H1 (cell line): ENCODE data around the gene DUOX1. TPM values are rescaled to one million over a fixed set of nuclear protein-coding genes. Genes with fewer than 3 reads are reported as not detected.

Experiments used
- CTCF ChIA-PET: fragments of 300-600 bp; sonication (Branson Sonifier 250); formaldehyde crosslinking; loops from one replicate; lab custom pipeline; 2021; ENCODE audit not compliant: partially characterized antibody; lab: Charles Lee
- POLR2A ChIA-PET: fragments of 300-600 bp; sonication (Branson Sonifier 250); formaldehyde crosslinking; loops from one replicate; lab custom pipeline; 2021; ENCODE audit warnings: inconsistent platforms; ENCODE audit not compliant: partially characterized antibody; lab: Charles Lee
- DNase-seq, 2 experiments: peaks; one replicate each; pipeline versions ENCODE4 v3.0.0 to v3.0.0-alpha.2; 2010 to 2022; ENCODE audit warnings: low spot score in 2 of 2, low read depth in 1 of 2, mixed read lengths in 1 of 2
- FAIRE-seq: peaks from 2 replicates; lab custom pipeline; 2011; peaks lifted over from hg19 to GRCh38; lab: Jason Lieb, UNC
- H2AFZ ChIP-seq: 2 replicates; pipeline ENCODE4 v1.8.1; 2012; ENCODE audit warnings: low read length, inconsistent platforms
- H2AK5ac ChIP-seq: 2 replicates; pipeline ENCODE4 v1.6.1; 2013; ENCODE audit warnings: low read depth, low read length
- H2BK120ac ChIP-seq: replicated peaks from 2 replicates; pipeline ENCODE3; 2013; ENCODE audit warnings: low read depth, low read length, inconsistent platforms
- H2BK12ac ChIP-seq: 2 replicates; pipeline ENCODE4 v1.6.1; 2013; ENCODE audit warnings: low read depth, low read length
- H2BK15ac ChIP-seq: 2 replicates; pipeline ENCODE4 v1.6.1; 2013; ENCODE audit warnings: low read length
- H2BK20ac ChIP-seq: 2 replicates; pipeline ENCODE4 v1.6.1; 2013; ENCODE audit warnings: low read length
- H2BK5ac ChIP-seq: 2 replicates; pipeline ENCODE4 v1.6.1; 2013; ENCODE audit warnings: low read depth, low read length
- H3K14ac ChIP-seq: 2 replicates; pipeline ENCODE4 v1.6.1; 2013; ENCODE audit warnings: inconsistent platforms; ENCODE audit not compliant: insufficient read length
- H3K18ac ChIP-seq: 2 replicates; pipeline ENCODE4 v1.6.1; 2013; ENCODE audit warnings: low read length; ENCODE audit errors: extremely low read depth
- H3K23ac ChIP-seq: 2 replicates; pipeline ENCODE4 v1.6.1; 2013; ENCODE audit warnings: inconsistent platforms; ENCODE audit not compliant: insufficient read length
- H3K23me2 ChIP-seq: 2 replicates; pipeline ENCODE4 v1.6.1; 2013; ENCODE audit warnings: low read depth, low read length
- H3K27ac ChIP-seq: 2 replicates; pipeline ENCODE4 v1.6.1; 2011; ENCODE audit warnings: low read depth, low read length, inconsistent platforms
- H3K27me3 ChIP-seq, 4 experiments: replicated peaks in 1 of 4; 1 replicate in 1 of 4; 2 replicates in 3 of 4; pipeline versions ENCODE4 v1.6.1 to v1.8.1; 2011 to 2013; ENCODE audit warnings: low read length in 3 of 4, mild to moderate bottlenecking in 3 of 4, inconsistent platforms in 2 of 4, mixed read lengths in 2 of 4, moderate library complexity in 1 of 4; ENCODE audit not compliant: control insufficient read depth in 3 of 4, insufficient read depth in 3 of 4; ENCODE audit errors: extremely low read depth in 1 of 4
- H3K36me3 ChIP-seq, 4 experiments: 2 replicates each; pipeline versions ENCODE4 v1.6.1 to v1.8.1; 2011 to 2013; ENCODE audit warnings: mild to moderate bottlenecking in 4 of 4, low read length in 3 of 4, moderate library complexity in 2 of 4, control low read depth in 1 of 4, inconsistent platforms in 1 of 4; ENCODE audit not compliant: insufficient read depth in 4 of 4, control insufficient read depth in 2 of 4
- H3K4ac ChIP-seq: replicated peaks from 2 replicates; pipeline ENCODE3; 2013; ENCODE audit warnings: low read length, low read depth, mixed read lengths, inconsistent platforms; ENCODE audit not compliant: insufficient read length
- H3K4me1 ChIP-seq, 4 experiments: replicated peaks in 1 of 4; 1 replicate in 1 of 4; 2 replicates in 3 of 4; pipeline versions ENCODE4 v1.6.1 to v1.8.1; 2011 to 2013; ENCODE audit warnings: low read length in 3 of 4, inconsistent platforms in 2 of 4, mixed read lengths in 1 of 4; ENCODE audit not compliant: insufficient read depth in 4 of 4, control insufficient read depth in 3 of 4
- H3K4me2 ChIP-seq, 2 experiments: 2 replicates each; pipeline versions ENCODE4 v1.6.1 to v1.8.1; 2011 to 2013; ENCODE audit warnings: low read depth in 2 of 2, low read length in 2 of 2, control low read depth in 1 of 2, inconsistent platforms in 1 of 2, mild to moderate bottlenecking in 1 of 2; ENCODE audit not compliant: insufficient read depth in 1 of 2
- H3K4me3 ChIP-seq, 4 experiments: fragments of 200-600, 300-600 bp in 1 of 4; sonication (generic), shearing (Covaris generic), sonication (Bioruptor Twin) in 1 of 4; 2 replicates each; pipeline versions ENCODE4 v1.5.1 to v1.8.1; 2011 to 2016; ENCODE audit warnings: low read length in 4 of 4, low read depth in 3 of 4, control low read depth in 2 of 4, inconsistent platforms in 2 of 4, mild to moderate bottlenecking in 2 of 4, mixed read lengths in 1 of 4, moderate library complexity in 1 of 4; ENCODE audit not compliant: insufficient read depth in 2 of 4; ENCODE audit errors: extremely low read depth in 1 of 4
- H3K56ac ChIP-seq: replicated peaks from 2 replicates; pipeline ENCODE3; 2013; ENCODE audit warnings: low read depth, mild to moderate bottlenecking, mixed read lengths, low read length, inconsistent platforms; ENCODE audit not compliant: insufficient read length
- H3K79me1 ChIP-seq: 2 replicates; pipeline ENCODE4 v1.6.1; 2013; ENCODE audit warnings: low read depth, low read length, control low read depth
- H3K79me2 ChIP-seq, 2 experiments: 2 replicates each; pipeline versions ENCODE4 v1.6.1 to v1.8.1; 2012 to 2013; ENCODE audit warnings: low read length in 2 of 2, mild to moderate bottlenecking in 2 of 2, inconsistent platforms in 1 of 2; ENCODE audit not compliant: insufficient read depth in 2 of 2, control insufficient read depth in 1 of 2
- H3K9ac ChIP-seq, 4 experiments: replicated peaks in 1 of 4; 1 replicate in 1 of 4; 2 replicates in 3 of 4; pipeline versions ENCODE4 v1.6.1 to v1.8.1; 2011 to 2013; ENCODE audit warnings: low read depth in 3 of 4, low read length in 3 of 4, control low read depth in 2 of 4, mild to moderate bottlenecking in 2 of 4, moderate library complexity in 2 of 4, inconsistent platforms in 1 of 4; ENCODE audit errors: extremely low read depth in 1 of 4
- H3K9me3 ChIP-seq, 2 experiments: 2 replicates each; pipeline versions ENCODE4 v1.6.1 to v1.8.1; 2012 to 2013; ENCODE audit warnings: mild to moderate bottlenecking in 2 of 2, moderate library complexity in 2 of 2, control low read depth in 1 of 2, inconsistent platforms in 1 of 2, low read depth in 1 of 2, low read length in 1 of 2, mixed read lengths in 1 of 2; ENCODE audit not compliant: insufficient read depth in 2 of 2
- H4K20me1 ChIP-seq, 2 experiments: replicated peaks in 1 of 2; 2 replicates each; pipeline versions ENCODE3 to v1.8.1; 2011 to 2013; ENCODE audit warnings: inconsistent platforms in 2 of 2, low read length in 2 of 2, mild to moderate bottlenecking in 1 of 2; ENCODE audit not compliant: insufficient read depth in 2 of 2, control insufficient read depth in 1 of 2
- H4K5ac ChIP-seq: 2 replicates; pipeline ENCODE4 v1.6.1; 2013; ENCODE audit warnings: low read length, low read depth, mixed read lengths, inconsistent platforms; ENCODE audit not compliant: insufficient read length
- H4K8ac ChIP-seq: 2 replicates; pipeline ENCODE4 v1.8.0; 2013; ENCODE audit warnings: mild to moderate bottlenecking, moderate library complexity, low read length, inconsistent platforms; ENCODE audit not compliant: insufficient read depth; ENCODE audit errors: extremely low read depth
- H4K91ac ChIP-seq: replicated peaks from 2 replicates; pipeline ENCODE3; 2013; ENCODE audit warnings: low read length, mixed read lengths, inconsistent platforms; ENCODE audit not compliant: insufficient read length
- BACH1 ChIP-seq: IDR thresholded peaks from 2 replicates; pipeline ENCODE4 v1.6.1; 2012; ENCODE audit warnings: low read length, improper control_type of control experiment
- CBX5 ChIP-seq: fragments of 300-800, 300-1000 bp; sonication (generic); IDR thresholded peaks from 2 replicates; pipeline ENCODE4 v1.7.1; 2016; ENCODE audit warnings: antibody characterized with exemption, low read length, low read depth
- CHD2 ChIP-seq: IDR thresholded peaks from 2 replicates; pipeline ENCODE4 v1.6.1; 2012; ENCODE audit warnings: low read length, improper control_type of control experiment
- EP300 ChIP-seq, 2 experiments: IDR thresholded peaks; 1 replicate in 1 of 2; 2 replicates in 1 of 2; pipeline ENCODE4 v1.6.1; 2011 to 2012; ENCODE audit warnings: low read depth in 2 of 2, low read length in 2 of 2, mild to moderate bottlenecking in 2 of 2, borderline replicate concordance in 1 of 2, inconsistent platforms in 1 of 2, moderate library complexity in 1 of 2
- EZH2 ChIP-seq: fragments of 200-600 bp; sonication (generic); IDR thresholded peaks from 2 replicates; pipeline ENCODE4 v1.7.1; 2012; ENCODE audit warnings: low read depth, mild to moderate bottlenecking, moderate library complexity, low read length, inconsistent platforms; ENCODE audit not compliant: severe bottlenecking
- NANOG ChIP-seq: IDR thresholded peaks from 2 replicates; pipeline ENCODE4 v1.6.1; 2011; ENCODE audit warnings: low read length, low read depth, mild to moderate bottlenecking, inconsistent platforms; ENCODE audit not compliant: insufficient read depth, poor library complexity, severe bottlenecking
- POLR2A ChIP-seq, 2 experiments: IDR thresholded peaks; 1 replicate in 1 of 2; 2 replicates in 1 of 2; pipeline ENCODE4 v1.6.1; 2011; ENCODE audit warnings: low read depth in 2 of 2, low read length in 2 of 2, mild to moderate bottlenecking in 2 of 2; ENCODE audit errors: control extremely low read depth in 1 of 2
- RBBP5 ChIP-seq: IDR thresholded peaks from 2 replicates; pipeline ENCODE4 v1.7.1; 2012; ENCODE audit warnings: low read depth, mild to moderate bottlenecking, inconsistent platforms, low read length, moderate library complexity, borderline replicate concordance
- RNF2 ChIP-seq: fragments of 200-900, 300-1000 bp; sonication (generic); IDR thresholded peaks from 2 replicates; pipeline ENCODE4 v1.7.1; 2016; ENCODE audit warnings: borderline replicate concordance, low read depth, mild to moderate bottlenecking, antibody characterized with exemption, low read length; ENCODE audit not compliant: poor library complexity, severe bottlenecking; ENCODE audit errors: missing control alignments
- SIN3A ChIP-seq, 2 experiments: IDR thresholded peaks in 1 of 2; conservative IDR thresholded peaks in 1 of 2; 2 replicates each; pipeline ENCODE4 v1.6.1; 2011 to 2012; ENCODE audit warnings: low read length in 2 of 2, improper control_type of control experiment in 1 of 2, low read depth in 1 of 2, mild to moderate bottlenecking in 1 of 2
- YY1 ChIP-seq: IDR thresholded peaks from 2 replicates; pipeline ENCODE4 v1.6.1; 2011; ENCODE audit warnings: low read depth, mild to moderate bottlenecking, low read length
- WGBS, 2 experiments: shearing (Covaris generic) in 1 of 2; methylation state at CpG; one replicate each; pipeline versions ENCODE4 v1.1.6 to v1.1.7; 2013 to 2015; ENCODE audit warnings: low lambda C conversion rate in 2 of 2, mixed read lengths in 2 of 2, inconsistent platforms in 1 of 2, low coverage in 1 of 2, missing lambda C conversion rate in 1 of 2; ENCODE audit not compliant: insufficient replicate concordance in 2 of 2, insufficient coverage in 1 of 2, insufficient read length in 1 of 2; ENCODE audit errors: extremely low coverage in 1 of 2, missing lambda C conversion rate in 1 of 2; 5-methylcytosine and 5-hydroxymethylcytosine counted together
- polyA plus RNA-seq, 7 experiments: library from polyadenylated mRNA; depleted of rRNA in 3 of 7; stranded (reverse) in 5 of 7; unstranded in 2 of 7; fragments of >200 nt in 5 of 7; fragments of 200-250 nt in 2 of 7; gene quantifications; 1 replicate in 5 of 7; 2 replicates in 1 of 7; 4 replicates in 1 of 7; pipeline versions ENCODE4 v1.2.1 to v1.2.3, GENCODE V29; 2011 to 2013; ENCODE audit warnings: missing spikeins in 2 of 7, mixed read lengths in 2 of 7
- total RNA-seq: library from RNA; stranded (reverse); fragmentation: NEBNext Ultra II Directional; extraction: Animal tissue kit (Norgen Biotek cat#: 25700); gene quantifications from 2 replicates; pipeline ENCODE4 v1.2.1, GENCODE V29; 2021

DUOX1 gene
- total and polyA plus RNA-seq, 2 of the 8 experiments (the other 6 are each of a cell fraction or from before 2014, with no cell fraction given): 0.84 to 1.4 TPM

- Histone ChIP-seq H2BK120ac (no peak overlapping the region), H3K9me3 (no peaks in the 10 kb centered on the region), H4K8ac (no peak overlapping the region), H3K79me2 (no peaks in the 10 kb centered on the region), H2AK5ac (no peak overlapping the region), H3K27ac (no peak overlapping the region), H3K4me3 (no peak overlapping the region), H2BK5ac (no peak overlapping the region), H4K91ac (no peak overlapping the region), H3K23me2 (no peaks in the 10 kb centered on the region), H4K20me1 (no peaks in the 10 kb centered on the region), H3K14ac (no peak overlapping the region), H3K4me2 (no peak overlapping the region), H3K18ac (no peak overlapping the region), H2AFZ (no peak overlapping the region), H3K56ac (no peak overlapping the region), H4K5ac (no peak overlapping the region), H2BK20ac (no peak overlapping the region), H3K79me1 (no peaks in the 10 kb centered on the region), H3K9ac (no peak overlapping the region), H3K4ac (no peak overlapping the region), H3K27me3 (no peaks in the 10 kb centered on the region), H3K4me1 (no peaks in the 10 kb centered on the region; a peak in 1 of 7 replicates), H2BK15ac (no peak overlapping the region), H3K36me3 (no peaks in the 10 kb centered on the region), H3K23ac (no peak overlapping the region), H2BK12ac (no peak overlapping the region)
- CTCF ChIA-PET: interaction anchor here (1.2 to 1.6 kb wide), 2 partner anchors 17 to 25 kb away, joined by 5 to 7 read pairs; no protein-coding TSS in a partner anchor
- no peak for TF ChIP-seq SIN3A (conservative IDR thresholded peaks at IDR 0.05 in 1 of 2, IDR thresholded peaks at IDR 0.05 in 1 of 2; ENCODE audit: low read depth in 1 of 2, low read length in 2 of 2)
- TF ChIP-seq BACH1: no peak
- TF ChIP-seq POLR2A (IDR thresholded peaks at IDR 0.05; ENCODE audit: control extremely low read depth in 1 of 2, low read depth in 2 of 2, low read length in 2 of 2): no peak
- no peak for TF ChIP-seq EP300 (IDR thresholded peaks at IDR 0.05; ENCODE audit: borderline replicate concordance in 1 of 2, low read depth in 2 of 2, low read length in 2 of 2)
- no peak for TF ChIP-seq NANOG
- no peak for TF ChIP-seq CHD2
- TF ChIP-seq EZH2: no peak
- no peak for TF ChIP-seq CBX5
- TF ChIP-seq RBBP5: no peak
- no peak for TF ChIP-seq RNF2
- TF ChIP-seq YY1: no peak
- POLR2A ChIA-PET: interaction anchor here (1.6 kb wide), 1 partner anchor 70 kb away, joined by 4 read pairs; the partner anchor contains the start of gene SORD
- FAIRE-seq (no peak), DNase-seq (no peak)
- WGBS, 2 experiments: 89% methylated on average over 4 of the region's 4 CpGs; no CpG with 5 or more reads in 1 of the 2 experiments
These were observed 36.8 kb upstream of the DUOX1 start for GRCh38 chr15:45093013-45093412.
